T-helper 2 cell (primary cell): ENCODE data around the gene ATP2C1.

Source experiments
- DNase-seq, 5 experiments: peaks; one replicate each; pipeline versions ENCODE4 v3.0.0 to v3.0.0-alpha.2; 2012 to 2022

Gene ATP2C1

DNA sequence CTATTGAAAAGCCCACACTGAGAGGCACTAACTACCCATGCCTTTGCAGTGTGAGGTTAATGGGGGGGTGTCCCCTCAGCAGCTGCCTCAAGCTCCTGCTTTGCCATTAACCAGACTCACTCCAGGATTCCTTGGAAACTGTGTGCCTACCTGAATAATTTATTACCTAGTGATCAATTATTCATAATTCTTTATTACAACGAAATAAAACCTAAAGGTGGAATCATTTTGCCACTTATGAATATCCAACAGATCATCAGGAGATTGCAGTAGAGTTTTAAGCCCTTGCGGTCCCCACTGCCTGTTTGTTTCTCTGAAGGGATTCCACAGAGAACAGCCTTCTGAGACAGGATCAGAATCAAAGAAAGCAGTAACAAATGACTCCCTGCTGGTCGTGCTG lies 156.1 kb downstream of the ATP2C1 start:
- no peak for DNase-seq

DNA sequence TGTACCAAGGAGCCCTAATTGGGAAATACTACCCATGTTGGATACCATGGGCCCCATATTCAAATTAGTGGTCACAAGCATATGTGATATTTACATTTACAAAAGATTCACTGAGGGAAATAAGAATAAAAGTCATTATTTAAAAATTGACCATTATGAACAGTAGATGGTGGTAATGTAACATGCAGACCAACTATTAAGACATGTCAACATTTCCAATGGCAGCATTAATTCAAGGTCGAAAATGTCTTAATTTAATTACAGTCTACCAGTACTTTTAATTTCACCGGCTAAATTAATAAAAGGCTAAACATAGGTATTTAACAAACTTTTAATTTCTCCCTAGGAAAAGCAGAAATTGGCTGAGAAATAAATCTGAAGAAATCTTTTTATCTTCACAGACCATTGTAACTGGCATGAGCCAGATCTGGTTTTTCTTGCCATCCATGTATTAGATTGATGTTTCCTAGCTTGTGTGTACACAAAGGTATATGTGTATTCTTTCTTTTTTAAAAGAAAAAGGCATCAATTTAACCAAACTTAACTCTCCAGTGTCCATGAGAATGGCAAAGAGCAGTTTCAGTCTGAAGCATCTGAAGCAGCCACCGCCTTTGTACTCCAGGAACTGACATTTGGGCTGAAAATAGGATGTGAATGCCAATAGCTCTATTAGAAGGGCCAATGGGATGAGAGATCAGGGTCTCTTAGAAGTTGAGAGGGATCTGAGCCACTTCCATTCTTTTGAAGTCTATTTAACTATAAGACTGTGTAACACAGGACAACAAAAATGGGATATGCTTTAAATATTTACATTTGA lies 159.4 kb downstream of the ATP2C1 start:
- no peak for DNase-seq
